Left lung (tissue), 10 donors: ENCODE results near the gene ANGEL2. TPM values are rescaled to one million over a fixed set of nuclear protein-coding genes. Genes with fewer than 3 reads are reported as not detected.
A peak's percentile ranks its signal among the peaks of the same experiment; 100 is the strongest.

Experiments
- ATAC-seq: fragments of 200-7000 bp; cut with Tn5 transposase; one replicate; pipeline ENCODE4 v1.9.1; 2020; ENCODE audit warnings: moderate library complexity
- DNase-seq, 4 donors: peaks; one replicate each; pipeline ENCODE4 v3.0.0-alpha.2; 2013 to 2020
- H3K27ac ChIP-seq, 2 donors: fragments of 200-600 bp; sonication (generic) in 1 of 2; one replicate each; pipeline versions ENCODE4 v1.5.0 to v1.8.0; 2020 to 2021
- H3K27me3 ChIP-seq, 2 donors: fragments of 200-600 bp; sonication (generic) in 1 of 2; one replicate each; pipeline versions ENCODE4 v1.5.0 to v1.8.0; 2020 to 2021
- H3K36me3 ChIP-seq, 2 donors: fragments of 200-600 bp; sonication (generic) in 1 of 2; one replicate each; pipeline versions ENCODE4 v1.5.0 to v1.8.0; 2020 to 2021
- H3K4me1 ChIP-seq, 2 donors: fragments of 200-600 bp; one replicate each; pipeline ENCODE4 v1.8.0; 2021
- H3K4me3 ChIP-seq, 2 donors: fragments of 200-600 bp; sonication (generic) in 1 of 2; one replicate each; pipeline versions ENCODE4 v1.5.0 to v1.8.0; 2020 to 2021; ENCODE audit warnings: mild to moderate bottlenecking in 1 of 2
- H3K9me3 ChIP-seq, 2 donors: fragments of 200-600 bp; sonication (generic) in 1 of 2; one replicate each; pipeline versions ENCODE4 v1.5.0 to v1.8.0; 2020 to 2021
- intact Hi-C, 2 donors: fragments of 100-400 bp; cut with DNase I; formaldehyde crosslinking; loops; one replicate each; pipeline versions ENCODE4 v1.11.2 to v1.14.2; 2022
- polyA plus RNA-seq, 6 donors: library from polyadenylated mRNA; unstranded; fragments of 120-200 nt; gene quantifications; one replicate each; pipeline ENCODE4 v1.2.1, GENCODE V29; 2013; ENCODE audit not compliant: insufficient read length in 6 of 6
- total RNA-seq, 2 donors: library from RNA; stranded (reverse); fragmentation: NEBNext Ultra II Directional; extraction: Animal tissue kit (Norgen Biotek cat#: 25700); gene quantifications; one replicate each; pipeline ENCODE4 v1.2.1, GENCODE V29; 2021
- TF ChIP-seq, protein P1 (sequence below), 2 donors: fragments of 200-600 bp; sonication (generic) in 1 of 2; IDR thresholded peaks; one replicate each; pipeline versions ENCODE4 v1.5.0 to v1.8.0; 2021; ENCODE audit warnings: antibody characterized with exemption in 2 of 2
- donor health status: DM: no; HTN: yes; CAD: no.
- donor health status: DM: no; HTN: no; CAD: no.

ANGEL2 gene
- total and polyA plus RNA-seq, 8 donors: 24.0 to 56.9 (median 44.8) TPM

DNA sequence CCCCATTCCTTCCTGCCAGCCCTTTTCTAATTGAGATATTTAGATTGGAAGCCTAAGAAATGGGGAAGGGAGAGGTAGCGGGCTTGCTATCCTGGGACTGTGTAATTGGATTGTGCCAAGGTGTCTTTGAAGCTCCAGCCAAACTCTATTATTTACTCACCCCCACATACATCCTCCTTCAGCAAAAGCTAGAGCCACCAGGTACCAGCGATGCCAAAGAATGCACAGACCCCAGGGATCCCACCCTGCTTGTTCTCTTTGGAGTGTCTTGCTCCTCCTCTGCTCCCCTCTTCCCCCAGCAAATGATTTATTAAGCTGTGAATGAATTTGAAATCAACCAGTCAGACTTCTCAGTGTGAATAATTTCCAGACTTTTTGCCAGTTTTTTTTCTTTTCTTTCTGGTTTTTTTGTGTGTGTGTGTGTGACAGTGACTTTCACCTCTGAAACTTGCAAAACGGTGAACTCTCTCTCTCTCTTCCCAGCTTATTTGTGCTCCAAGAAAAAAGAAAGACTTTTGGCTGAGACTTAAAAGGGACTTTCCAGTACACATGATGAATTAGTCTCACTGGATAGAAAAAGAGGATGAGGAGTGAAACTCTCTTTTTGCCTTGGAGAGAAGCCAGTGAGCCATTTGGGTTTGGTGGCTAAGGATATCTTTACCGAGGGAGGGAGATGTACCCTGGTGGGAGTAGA lies 63.6 kb downstream of the ANGEL2 start:
- Histone ChIP-seq H3K9me3 (no peaks in the 10 kb centered on the region), H3K4me3 (no peak overlapping the region), H3K4me1 (peaks cover 5 to 21% of the 10 kb centered on the region in 2 donors), H3K36me3 (no peaks in the 10 kb centered on the region), H3K27ac (no peak overlapping the region), H3K27me3 (peaks cover 8 to 41% of the 10 kb centered on the region in 2 donors)
- ATAC-seq: no peak
- peak in 2 of 4 donors; percentile 13 to 25 for DNase-seq
- TF ChIP-seq, protein P1, sequence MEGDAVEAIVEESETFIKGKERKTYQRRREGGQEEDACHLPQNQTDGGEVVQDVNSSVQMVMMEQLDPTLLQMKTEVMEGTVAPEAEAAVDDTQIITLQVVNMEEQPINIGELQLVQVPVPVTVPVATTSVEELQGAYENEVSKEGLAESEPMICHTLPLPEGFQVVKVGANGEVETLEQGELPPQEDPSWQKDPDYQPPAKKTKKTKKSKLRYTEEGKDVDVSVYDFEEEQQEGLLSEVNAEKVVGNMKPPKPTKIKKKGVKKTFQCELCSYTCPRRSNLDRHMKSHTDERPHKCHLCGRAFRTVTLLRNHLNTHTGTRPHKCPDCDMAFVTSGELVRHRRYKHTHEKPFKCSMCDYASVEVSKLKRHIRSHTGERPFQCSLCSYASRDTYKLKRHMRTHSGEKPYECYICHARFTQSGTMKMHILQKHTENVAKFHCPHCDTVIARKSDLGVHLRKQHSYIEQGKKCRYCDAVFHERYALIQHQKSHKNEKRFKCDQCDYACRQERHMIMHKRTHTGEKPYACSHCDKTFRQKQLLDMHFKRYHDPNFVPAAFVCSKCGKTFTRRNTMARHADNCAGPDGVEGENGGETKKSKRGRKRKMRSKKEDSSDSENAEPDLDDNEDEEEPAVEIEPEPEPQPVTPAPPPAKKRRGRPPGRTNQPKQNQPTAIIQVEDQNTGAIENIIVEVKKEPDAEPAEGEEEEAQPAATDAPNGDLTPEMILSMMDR (IDR thresholded peaks at IDR 0.05): no peak
- intact Hi-C loops: no loop called here

DNA sequence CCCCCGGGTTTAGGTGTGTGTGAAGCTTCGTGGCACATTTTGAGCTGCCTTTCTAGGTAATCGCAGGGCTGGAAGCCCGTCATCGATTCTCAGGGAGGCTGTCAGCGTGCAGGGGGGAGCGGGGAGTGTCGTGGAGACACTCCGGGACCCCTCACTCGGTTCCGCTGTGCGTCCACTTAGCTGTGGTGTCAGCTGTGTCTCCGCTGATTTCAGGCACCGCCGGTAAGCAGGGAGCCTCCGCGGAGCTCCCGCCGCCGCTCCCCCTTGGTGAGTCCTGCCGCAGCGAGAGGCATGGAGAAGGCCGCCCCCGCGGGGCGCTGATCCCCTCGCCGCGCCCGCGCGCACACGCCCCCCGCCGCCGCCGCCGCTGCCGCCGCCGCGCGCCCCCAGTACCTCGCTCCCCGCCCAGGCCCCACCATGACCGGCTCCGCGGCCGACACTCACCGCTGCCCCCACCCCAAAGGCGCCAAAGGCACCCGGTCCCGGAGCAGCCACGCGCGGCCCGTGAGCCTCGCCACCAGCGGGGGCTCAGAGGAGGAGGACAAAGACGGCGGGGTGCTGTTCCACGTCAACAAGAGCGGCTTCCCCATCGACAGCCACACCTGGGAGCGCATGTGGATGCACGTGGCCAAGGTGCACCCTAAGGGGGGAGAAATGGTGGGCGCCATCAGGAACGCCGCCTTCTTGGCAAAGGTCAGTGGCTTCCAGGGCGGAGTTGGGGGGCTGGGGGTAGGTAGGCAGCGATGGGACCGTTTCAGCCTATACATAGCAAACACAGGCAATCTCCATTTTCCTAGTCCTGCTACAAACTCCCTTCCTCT lies 64.3 kb downstream of the ANGEL2 start:
- peaks cover 8 to 41% of the 10 kb centered on the region in 2 donors for H3K27me3 ChIP-seq
- ATAC-seq (peak; percentile 23), DNase-seq (peak in 1 of 4 donors; percentile 12)
- no peaks in the 10 kb centered on the region for H3K36me3 ChIP-seq
- peak overlapping the region; percentile 45 to 46 for H3K4me3 ChIP-seq
- no peak overlapping the region for H3K27ac ChIP-seq
- TF ChIP-seq, protein P1 (IDR thresholded peaks at IDR 0.05): no peak
- peaks cover 5 to 21% of the 10 kb centered on the region in 2 donors for H3K4me1 ChIP-seq
- intact Hi-C loops: no loop called here
- H3K9me3 ChIP-seq: no peaks in the 10 kb centered on the region

DNA sequence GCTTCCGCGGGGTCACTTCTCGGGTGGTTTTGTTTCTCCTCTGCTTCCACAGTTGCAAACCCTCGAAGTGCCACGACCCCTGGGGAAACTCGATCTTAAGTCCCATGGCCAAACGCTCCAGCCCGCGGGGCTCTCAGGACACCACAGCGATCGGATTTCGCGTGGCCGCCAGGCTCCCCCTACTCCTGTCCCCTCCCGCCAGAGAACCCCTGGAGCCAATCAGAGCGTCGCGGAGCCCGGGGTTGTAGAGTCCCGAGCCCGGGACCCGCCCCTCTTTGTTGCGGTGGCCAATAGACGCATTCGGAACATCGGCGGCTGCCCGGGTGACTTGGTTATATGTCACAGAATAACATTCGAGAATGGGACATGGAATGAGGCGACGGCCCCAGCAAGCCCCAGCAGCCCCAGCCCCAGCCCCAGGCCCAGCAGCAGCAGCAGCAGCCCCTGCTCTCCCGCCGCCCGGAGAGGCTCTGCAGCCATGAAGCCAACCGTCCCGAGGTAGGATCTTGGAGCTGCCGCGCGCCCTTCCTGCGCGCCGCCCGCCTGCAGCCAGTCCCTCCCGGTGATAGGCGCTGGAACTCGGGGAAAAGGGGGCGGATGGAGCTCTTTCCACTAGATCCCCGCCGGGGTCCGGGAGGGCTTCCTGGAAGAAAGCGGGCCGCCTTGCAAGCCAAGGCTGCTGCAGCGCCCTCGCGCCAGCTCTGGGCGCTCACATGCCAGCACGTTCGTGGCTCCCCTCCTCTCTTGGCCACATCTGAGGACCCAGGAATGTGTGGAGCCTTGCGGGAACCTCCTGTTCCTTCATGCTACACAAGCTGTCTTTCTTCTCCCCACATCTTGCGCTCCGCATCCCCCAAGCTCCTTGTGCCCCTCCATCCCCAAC lies 65.2 kb downstream of the ANGEL2 start, which contains the start of gene VASH2:
VASH2 (plus strand) TSS at position 299 of the 883 bp plus-strand sequence. CDS start 1,002 bp downstream, outside the sequence.
- TF ChIP-seq, protein P1 (IDR thresholded peaks at IDR 0.05): no peak
- Histone ChIP-seq H3K27me3 (peaks cover 8 to 41% of the 10 kb centered on the region in 2 donors), H3K4me1 (peaks cover 5 to 21% of the 10 kb centered on the region in 2 donors), H3K9me3 (no peaks in the 10 kb centered on the region), H3K4me3 (peak within 1 kb of the TSS; percentile 45 to 46), H3K36me3 (no peaks in the 10 kb centered on the region), H3K27ac (no peak within 1 kb of the TSS)
- intact Hi-C loops: no loop called here
- DNase-seq (peak; percentile 84 to 95 (median 88)), ATAC-seq (peak; percentile 99)

DNA sequence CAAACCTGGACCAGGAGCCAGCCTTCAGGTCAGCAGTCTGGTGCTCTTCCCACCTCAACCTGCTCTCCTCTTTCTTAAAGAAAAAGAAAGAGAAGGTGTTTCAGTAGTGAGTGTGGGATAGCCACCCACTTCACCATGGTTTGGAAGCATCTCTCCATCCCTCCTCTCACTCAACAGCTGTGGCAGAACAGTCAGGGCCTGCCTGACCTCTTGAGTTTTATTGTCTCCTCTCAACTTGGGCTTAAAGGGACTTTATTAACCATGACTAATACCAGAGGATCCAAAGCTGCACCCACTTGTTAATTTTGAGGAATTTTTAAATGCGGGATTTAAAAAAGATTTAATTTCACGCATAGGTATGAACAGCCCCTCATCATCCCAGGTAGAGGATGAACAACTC lies 65.9 kb downstream of the ANGEL2 start:
- Histone ChIP-seq H3K9me3 (no peaks in the 10 kb centered on the region), H3K36me3 (no peaks in the 10 kb centered on the region), H3K27ac (no peak overlapping the region), H3K27me3 (peaks cover 8 to 41% of the 10 kb centered on the region in 2 donors), H3K4me1 (peaks cover 5 to 21% of the 10 kb centered on the region in 2 donors), H3K4me3 (peak overlapping the region; percentile 45 to 46)
- ATAC-seq (no peak), DNase-seq (no peak)
- TF ChIP-seq, protein P1 (IDR thresholded peaks at IDR 0.05): no peak
- intact Hi-C loops: no loop called here
